ENCODE results near the gene EPHA7.

EPHA7 gene

DNA sequence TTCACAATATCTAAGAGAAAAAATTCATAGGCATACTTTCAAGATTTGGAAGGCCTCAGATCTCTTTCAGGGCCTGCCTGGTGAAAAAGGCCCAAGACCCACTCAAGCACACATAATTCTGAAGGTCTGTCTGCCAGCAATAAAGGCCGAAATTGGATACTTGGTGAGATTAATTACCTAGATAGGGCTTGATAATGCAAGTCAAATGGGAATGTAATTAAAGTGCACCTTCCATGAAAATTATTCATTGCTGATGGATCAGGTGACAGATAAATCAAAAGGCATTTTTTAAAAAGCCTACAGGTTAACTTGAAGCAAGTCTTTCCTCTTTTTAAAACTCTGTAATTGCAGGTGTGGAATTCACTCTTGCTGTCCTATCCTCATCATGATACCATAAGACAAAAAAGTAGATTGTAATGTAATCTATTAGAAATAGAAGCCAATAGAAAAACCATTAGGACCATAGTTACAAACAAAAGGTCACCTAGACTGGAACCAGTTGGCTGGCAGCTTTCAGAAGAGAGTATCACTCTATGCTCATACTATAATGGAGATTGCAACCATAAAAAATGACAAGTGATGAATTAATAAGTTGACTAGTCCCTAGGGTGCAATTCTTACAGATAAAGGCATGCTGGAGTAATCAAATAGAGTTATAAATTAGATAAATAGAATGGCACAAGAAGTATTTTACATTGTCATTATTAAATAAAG is 77.3 kb downstream of the EPHA7 start:
- no peak overlapping the region for H3K4me3 ChIP-seq (ENCODE audit: low read depth, low read length)
- DNase-seq (ENCODE audit: low read depth, low spot score), result no peak
- TF ChIP-seq, protein P1, sequence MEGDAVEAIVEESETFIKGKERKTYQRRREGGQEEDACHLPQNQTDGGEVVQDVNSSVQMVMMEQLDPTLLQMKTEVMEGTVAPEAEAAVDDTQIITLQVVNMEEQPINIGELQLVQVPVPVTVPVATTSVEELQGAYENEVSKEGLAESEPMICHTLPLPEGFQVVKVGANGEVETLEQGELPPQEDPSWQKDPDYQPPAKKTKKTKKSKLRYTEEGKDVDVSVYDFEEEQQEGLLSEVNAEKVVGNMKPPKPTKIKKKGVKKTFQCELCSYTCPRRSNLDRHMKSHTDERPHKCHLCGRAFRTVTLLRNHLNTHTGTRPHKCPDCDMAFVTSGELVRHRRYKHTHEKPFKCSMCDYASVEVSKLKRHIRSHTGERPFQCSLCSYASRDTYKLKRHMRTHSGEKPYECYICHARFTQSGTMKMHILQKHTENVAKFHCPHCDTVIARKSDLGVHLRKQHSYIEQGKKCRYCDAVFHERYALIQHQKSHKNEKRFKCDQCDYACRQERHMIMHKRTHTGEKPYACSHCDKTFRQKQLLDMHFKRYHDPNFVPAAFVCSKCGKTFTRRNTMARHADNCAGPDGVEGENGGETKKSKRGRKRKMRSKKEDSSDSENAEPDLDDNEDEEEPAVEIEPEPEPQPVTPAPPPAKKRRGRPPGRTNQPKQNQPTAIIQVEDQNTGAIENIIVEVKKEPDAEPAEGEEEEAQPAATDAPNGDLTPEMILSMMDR (IDR thresholded peaks at IDR 0.05; ENCODE audit: low read depth, low read length), result no peak
- in situ Hi-C loops (cut with HindIII; ENCODE audit: low sequenced_read_pairs), result no loop called here

DNA sequence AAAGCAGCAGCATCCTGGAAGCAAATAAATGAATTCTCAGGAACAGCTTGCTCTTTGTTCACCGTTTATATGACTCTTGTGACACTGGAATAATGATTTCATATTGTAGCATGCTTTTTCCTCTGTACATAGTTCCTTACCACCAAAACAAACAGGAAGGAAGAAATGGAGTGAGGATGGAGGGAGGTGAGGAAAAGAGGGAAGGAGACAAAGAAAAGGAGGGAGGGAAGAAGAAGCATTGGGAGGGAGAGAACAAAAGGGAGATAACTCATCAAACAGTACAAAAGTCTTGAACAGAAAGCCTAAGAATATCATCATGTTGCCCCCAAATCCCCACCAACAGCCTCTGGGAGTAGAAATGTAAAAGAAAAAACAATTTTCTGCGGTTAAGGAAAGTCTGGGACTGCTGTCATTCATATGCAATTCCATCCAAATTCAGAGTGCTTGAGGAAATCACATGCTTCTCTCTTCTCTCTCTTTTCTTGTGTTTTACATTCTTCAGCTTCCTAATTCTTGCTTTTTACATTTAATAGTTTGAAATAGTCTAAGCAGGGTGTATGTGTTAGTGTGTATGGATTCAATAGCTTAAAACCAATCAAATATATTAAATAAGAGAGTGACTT is 81.5 kb downstream of the EPHA7 start:
- in situ Hi-C loops (cut with HindIII; ENCODE audit: low sequenced_read_pairs), result no loop called here
- TF ChIP-seq, protein P1 (IDR thresholded peaks at IDR 0.05; ENCODE audit: low read depth, low read length), result no peak

DNA sequence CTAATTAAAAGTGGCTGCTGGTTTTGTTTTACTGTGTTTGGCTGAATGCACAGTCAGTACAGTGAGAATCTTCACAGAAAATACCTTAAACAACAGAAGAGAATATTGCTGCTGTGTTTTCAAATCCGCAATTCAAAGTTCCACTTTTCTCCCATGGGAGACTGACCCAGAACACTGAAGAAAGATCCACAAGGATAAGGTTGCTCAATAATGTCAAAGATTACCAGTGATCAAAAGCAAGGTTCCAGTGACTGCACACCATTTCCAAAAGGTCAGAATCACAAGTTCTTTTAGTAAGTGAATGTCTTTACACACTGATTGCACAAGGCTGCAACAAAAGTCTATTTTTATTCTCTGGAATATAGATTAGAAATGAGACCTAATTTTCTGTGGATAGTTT is 82.3 kb downstream of the EPHA7 start:
- in situ Hi-C loops (cut with HindIII; ENCODE audit: low sequenced_read_pairs), result no loop called here
- TF ChIP-seq, protein P1 (IDR thresholded peaks at IDR 0.05; ENCODE audit: low read depth, low read length), result no peak
- no peak overlapping the region for H3K4me3 ChIP-seq (ENCODE audit: low read depth, low read length)
- DNase-seq (ENCODE audit: low read depth, low spot score), result no peak

More for the DNA sequence above, 81.5 kb downstream of the EPHA7 start:
- DNase-seq (ENCODE audit: low read depth, low spot score), result no peak
- H3K4me3 ChIP-seq (ENCODE audit: low read depth, low read length), result no peak overlapping the region

DNA sequence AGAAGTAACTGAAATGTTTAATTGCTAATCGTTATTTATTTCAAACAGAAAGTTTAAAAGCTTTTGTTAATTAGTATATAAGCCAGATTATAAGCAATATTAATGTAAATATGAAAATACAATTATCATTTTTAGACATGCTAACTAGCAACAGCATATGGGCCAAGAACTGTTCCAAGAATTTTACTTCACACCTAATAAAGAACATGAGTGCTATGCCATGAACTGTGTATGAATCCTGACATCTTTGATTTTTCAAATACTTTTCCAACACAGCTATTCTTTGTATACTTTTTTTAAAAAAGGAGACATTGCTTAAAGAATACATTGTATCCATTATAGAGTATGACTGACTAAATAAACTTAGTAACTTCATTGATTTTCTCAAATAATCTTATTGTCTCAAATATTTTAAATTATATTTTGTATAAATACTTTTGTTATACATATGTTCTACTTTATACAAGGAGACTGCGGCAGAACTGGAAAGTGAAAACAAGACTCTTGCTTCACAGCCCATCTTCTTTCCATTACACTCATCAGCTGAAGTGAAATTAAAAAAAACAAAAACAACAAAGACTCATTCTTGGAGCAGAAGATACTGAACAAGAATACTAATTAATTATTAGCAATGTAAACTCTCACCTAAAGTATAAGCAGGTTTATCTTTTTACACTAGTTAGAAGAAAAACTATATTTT is 89.9 kb downstream of the EPHA7 start:
- TF ChIP-seq, protein P1 (IDR thresholded peaks at IDR 0.05; ENCODE audit: low read depth, low read length), result no peak
- no peak for DNase-seq (ENCODE audit: low read depth, low spot score)
- no peak overlapping the region for H3K4me3 ChIP-seq (ENCODE audit: low read depth, low read length)
- in situ Hi-C loops (cut with HindIII; ENCODE audit: low sequenced_read_pairs), result no loop called here

DNA sequence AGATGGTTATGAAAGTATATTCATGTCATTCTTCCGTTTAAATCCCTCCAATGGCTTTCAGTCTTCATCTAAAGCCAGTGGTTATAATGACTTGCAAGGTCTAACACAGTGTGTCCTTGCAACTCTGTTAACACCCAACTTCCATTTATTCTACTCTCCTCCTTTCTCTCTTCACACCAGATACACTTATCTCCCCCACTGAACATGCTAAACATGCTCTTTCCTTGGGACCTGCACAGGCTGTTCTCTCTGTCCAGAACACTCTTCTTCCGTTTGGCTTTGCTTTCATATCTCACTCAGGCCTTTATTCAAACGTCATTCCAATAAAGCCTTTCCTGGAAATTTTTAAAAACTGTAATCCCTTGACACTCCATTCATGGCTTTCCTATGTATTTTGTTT is 91.5 kb downstream of the EPHA7 start:
- in situ Hi-C loops (cut with HindIII; ENCODE audit: low sequenced_read_pairs), result no loop called here

DNA sequence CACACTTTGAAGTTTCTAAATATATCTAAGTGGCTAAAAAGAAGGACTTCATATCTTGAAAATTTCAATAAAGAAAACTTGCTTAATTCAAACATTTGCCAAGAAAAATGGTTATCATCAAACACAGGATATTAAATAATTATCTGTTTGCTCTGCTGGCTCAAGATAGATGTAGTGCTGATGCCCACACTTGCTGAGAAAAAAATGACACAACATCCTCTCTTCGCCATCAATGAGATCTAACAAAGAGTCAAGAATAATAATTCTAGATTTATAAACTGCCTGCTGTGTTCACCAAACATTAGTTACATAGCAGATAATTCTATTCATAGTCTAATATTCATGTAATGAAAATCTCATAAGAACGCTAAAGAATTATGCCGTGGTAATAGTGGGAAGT is 93.6 kb downstream of the EPHA7 start:
- in situ Hi-C loops (cut with HindIII; ENCODE audit: low sequenced_read_pairs), result no loop called here
- DNase-seq (ENCODE audit: low read depth, low spot score), result no peak

More for the DNA sequence above, 91.5 kb downstream of the EPHA7 start:
- DNase-seq (ENCODE audit: low read depth, low spot score), result no peak
- no peak overlapping the region for H3K4me3 ChIP-seq (ENCODE audit: low read depth, low read length)
- TF ChIP-seq, protein P1 (IDR thresholded peaks at IDR 0.05; ENCODE audit: low read depth, low read length), result no peak

More for the DNA sequence above, 93.6 kb downstream of the EPHA7 start:
- TF ChIP-seq, protein P1 (IDR thresholded peaks at IDR 0.05; ENCODE audit: low read depth, low read length), result no peak
- no peak overlapping the region for H3K4me3 ChIP-seq (ENCODE audit: low read depth, low read length)

All from astrocyte of the spinal cord (primary cell).